ENCODE results near the gene THOC6.
"Not testable (repeated sequence)": the region's sequence is repeated elsewhere in the genome, so short reads cannot be mapped to it uniquely, and the experiment has no call there.

Gene THOC6

DNA sequence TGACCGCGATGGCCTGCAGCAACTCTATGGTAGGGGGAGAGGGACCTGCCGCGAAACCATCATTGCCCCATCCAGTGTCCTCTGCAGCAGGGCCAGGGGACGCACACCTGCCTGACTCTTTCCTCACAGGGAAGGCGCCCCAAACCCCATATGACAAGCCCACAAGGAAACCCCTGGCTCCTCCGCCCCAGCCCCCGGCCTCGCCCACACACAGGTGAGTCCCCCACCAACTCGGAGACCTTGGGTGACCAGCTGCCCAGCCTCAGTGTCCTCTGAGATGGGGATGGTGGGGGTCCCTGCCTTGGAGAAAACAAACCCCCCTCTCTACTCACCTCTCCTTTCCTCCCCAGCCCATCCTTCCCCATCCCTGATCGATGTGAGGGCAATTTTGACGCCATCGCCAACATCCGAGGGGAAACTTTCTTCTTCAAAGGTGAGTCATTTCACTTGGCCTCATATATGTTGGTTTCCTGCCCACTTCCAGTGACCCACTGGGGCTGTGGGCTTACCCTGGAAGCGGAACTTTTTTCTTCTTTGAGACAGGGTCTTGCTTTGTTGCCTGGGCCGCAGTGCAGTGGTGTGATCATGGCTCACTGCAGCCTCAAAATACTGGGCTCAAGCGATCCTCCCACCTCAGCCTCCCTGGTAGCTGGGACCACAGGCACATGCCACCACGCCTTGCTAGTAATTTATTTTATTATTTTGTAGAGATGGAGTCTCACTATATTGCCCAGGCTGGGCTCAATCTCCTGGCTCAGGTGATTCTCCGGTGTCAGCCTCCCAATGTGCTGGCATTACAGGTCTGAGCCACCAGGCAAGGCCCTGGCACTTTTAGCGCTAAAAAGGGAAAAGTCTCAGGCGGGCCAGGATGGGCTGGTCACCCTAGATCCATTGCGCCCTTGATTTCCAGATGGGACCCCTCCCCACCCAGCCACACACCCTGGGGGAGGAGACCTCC, 33.6 kb downstream of the THOC6 start:
- DNase-seq = no peak

DNA sequence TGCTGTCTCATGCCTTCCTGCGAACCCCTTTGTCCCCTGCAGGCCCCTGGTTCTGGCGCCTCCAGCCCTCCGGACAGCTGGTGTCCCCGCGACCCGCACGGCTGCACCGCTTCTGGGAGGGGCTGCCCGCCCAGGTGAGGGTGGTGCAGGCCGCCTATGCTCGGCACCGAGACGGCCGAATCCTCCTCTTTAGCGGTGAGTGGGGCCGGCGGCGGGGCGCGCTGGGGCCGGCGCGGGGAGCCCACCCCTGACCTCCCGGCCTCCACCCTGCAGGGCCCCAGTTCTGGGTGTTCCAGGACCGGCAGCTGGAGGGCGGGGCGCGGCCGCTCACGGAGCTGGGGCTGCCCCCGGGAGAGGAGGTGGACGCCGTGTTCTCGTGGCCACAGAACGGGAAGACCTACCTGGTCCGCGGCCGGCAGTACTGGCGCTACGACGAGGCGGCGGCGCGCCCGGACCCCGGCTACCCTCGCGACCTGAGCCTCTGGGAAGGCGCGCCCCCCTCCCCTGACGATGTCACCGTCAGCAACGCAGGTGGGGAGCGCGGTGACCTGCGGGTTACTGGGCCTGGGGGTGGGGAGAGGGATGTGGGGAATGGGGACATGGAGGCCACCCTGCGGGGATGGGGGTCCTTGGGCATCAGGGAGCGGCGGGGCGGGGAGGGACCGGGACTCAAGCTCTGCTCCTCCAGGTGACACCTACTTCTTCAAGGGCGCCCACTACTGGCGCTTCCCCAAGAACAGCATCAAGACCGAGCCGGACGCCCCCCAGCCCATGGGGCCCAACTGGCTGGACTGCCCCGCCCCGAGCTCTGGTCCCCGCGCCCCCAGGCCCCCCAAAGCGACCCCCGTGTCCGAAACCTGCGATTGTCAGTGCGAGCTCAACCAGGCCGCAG, 34.5 kb downstream of the THOC6 start:
- no peak for DNase-seq

DNA sequence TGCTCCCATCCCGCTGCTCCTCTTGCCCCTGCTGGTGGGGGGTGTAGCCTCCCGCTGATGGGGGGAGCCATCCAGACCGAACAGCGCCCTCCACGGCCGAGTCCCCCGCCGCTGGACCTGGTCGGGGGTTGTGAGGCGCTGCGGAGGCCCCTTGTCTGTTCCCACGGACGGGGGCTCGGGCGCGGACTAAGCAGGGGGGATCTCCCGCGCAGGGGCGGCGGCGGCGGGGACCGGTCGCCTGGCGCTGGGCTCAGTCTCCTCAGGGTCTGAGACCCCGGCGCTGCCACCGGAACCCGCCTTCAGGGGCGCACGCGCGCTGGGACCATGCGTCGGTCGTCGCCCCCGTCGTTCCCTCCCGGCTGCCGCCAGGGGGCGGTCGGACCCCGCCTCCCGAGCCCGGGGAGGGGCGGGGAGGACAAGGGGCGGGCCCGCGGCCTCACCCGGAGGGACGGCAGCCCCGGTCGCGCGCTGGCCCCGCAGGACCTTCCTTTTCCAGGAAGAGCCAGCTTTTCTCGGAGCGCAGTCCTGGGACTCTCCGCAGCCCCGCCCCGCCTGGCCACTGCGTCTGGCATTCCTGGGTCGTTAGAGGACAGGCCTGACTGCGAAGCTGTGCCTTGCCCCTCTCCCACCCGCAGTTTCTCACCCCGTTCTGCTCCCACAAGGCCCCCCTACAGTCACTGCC, 35.3 kb downstream of the THOC6 start:
- DNase-seq = peak; percentile 24

DNA sequence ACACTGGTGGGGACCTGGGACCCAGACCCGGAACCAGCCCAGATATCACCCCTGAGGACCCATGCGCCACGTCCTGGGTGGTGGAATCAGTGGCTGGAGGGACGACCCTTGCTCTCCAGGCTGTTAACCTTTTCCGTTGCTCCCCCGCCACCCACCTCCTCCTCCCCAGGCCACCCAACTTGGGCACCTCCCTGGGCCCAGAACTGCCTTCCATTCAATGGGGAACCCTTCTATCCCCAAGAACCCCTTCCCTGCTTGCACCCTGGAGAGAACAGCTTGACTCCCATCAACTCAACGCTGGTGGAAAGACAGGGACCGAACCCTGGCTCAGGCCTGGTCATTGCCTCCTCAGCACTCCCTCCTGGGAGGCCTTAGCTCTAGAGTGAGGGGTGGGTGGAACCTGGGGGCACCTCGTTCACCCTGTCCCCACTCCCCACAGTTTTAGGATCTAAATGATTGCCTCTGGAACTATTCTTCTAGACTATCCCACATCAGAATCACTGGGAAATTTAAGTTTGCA, 35.9 kb downstream of the THOC6 start:
- DNase-seq = no peak

DNA sequence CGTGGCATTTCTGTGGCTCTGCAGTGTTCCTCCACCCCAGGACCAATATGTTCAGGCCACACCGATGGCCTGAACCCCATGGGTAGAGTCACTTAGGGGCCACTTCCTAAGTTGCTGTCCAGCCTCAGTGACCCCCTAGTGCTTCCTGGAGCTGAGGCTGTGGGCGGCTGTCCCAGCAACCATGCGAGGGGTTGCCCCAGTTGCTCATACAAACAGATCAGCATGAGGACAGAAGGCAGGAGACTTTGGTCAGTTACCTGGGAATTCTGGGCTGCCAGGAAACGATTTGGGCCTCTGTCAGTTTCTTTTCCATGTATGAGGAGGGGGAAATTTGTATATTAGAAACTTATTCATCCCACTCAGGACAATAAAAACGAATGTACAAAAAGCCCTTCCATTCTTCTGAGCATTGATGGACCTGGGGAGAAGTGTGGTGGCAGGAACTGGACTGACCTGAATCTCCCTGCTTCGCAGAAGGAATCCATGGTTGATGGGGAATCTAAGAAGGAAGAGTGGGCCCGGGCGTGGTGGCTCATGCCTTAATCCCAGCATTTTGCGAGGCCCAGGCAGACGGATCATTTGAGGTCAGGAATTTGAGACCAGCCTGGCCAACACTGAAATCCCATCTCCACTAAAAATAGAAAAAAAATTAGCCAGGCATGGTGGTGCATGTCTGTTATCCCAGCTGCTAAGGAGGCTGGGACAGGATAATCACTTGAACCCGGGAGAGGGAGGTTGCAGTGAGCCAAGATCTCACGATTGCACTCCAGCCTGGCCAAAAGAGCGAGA, 36.7 kb downstream of the THOC6 start:
- no peak for DNase-seq

DNA sequence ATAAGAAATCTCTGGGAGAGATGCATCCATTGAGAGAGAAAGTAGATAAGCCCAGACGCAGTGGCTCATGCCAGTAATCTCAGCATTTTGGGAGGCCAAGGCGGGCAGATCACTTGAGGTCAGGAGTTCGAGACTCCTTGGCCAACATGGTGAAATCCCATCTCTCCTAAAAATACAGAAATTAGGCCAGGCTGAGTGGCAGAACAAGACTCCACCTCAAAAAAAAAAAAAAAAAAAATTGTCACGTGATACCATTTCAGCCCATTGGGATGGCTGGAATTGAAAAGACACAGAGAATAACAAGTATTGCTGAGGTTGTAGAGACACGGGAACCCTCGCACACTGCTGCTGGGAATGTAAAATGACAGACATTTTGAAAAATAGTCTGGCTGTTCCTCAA, 38.7 kb downstream of the THOC6 start:
- no peak for DNase-seq

DNA sequence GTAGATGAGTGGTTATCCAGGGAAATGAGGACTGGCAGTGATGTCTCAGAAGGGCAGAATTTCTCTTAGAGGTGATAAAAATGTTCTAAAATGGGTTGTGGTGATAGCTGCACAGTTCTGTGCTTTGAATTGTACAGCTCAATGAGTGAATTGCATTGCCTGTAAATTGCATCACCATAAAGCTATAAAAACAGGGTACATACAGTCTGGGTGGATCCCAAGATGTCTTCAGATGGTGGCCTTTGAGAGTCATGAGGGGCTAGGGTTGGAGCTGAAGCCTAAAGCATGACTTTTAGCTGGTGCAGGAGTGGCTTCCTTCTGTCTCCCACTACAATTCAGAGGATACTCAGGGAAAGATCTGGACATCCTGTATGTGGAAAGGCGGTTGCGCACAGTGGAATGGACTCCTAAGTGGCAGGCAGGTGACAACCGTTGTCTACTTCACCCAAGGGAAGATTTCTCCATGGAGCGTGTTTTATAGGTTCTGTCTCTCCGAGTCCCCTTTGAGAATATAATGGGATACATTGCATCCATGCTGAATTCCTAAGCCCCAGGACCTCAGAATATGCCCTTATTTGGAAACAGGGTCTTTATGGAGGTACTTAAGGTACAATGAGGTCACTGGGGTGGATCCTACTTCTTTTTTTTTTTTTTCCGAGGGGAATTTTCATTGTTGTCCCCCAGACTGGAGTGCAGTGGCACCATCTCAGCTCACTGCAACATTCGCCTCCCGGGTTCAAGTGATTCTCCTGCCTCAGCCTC, 40.0 kb downstream of the THOC6 start:
- DNase-seq = no peak

DNA sequence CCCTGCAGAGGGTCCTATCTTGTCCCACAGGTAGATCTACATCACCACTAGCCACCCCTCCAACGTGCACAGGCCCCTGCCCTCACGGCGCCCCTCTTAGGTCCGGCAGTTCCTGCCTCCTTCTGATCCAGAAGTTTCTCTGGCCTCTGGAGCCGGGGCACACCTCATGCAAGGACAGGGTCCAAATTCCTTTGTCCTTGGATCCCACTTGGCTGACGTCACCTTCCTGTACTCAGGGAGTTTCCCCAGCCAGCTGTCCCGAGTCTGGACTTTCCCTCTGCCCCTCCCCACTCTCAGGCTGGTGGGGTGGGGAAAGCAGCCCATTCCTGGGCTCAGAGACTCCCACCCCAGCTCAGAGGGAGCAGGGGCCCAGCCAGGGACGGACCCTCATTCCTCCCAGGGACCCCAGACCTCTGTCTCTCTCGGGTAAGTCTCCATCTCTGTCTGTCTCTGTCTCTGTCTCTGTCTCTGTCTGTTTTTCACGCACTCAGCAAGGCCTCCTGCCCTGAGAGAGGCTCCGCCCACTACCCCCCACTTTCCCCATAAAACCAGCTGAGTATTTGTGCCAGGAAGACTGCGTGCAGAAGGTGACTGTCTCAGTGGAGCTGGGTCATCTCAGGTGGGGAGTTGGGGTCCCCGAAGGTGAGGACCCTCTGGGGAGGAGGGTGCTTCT, 41.4 kb downstream of the THOC6 start, which contains the start of gene IL32:
IL32 (plus strand) TSS at position 572 of the 673 bp plus-strand sequence. CDS start 172 bp downstream, outside the sequence.
- DNase-seq = no peak

DNA sequence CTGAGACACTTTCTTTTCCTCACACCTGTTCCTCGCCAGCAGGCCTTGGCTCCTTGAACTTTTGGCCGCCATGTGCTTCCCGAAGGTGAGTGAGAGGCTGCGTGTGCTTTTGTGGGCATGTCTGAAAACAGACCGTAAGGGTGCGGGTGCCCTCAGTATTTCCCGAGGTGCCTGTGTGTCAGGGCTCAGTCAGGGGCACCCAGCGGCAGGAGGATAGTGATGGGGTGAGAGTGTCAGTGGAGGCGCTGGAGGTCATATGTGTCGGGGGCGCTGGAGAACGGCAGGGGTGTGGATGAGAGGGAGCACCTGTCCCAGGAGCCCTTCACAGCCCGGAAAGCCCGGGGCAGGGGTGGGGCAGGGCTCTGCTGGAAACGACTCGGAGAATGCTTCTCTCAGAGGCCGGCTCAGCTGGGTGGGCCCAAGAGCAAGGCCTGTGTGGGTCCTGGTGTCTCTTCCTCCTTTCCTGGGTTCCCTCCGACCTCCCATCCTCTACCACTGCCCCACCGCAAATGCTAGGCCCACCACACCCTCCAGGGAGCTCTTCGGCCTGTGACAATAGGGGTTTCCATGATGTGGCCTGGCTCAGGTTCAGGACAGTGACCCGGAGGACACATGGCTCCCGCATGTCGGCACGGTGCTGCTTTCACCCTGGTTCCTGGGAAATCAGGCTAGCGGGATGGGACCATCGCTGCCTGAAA, 42.1 kb downstream of the THOC6 start:
- no peak for DNase-seq

DNA sequence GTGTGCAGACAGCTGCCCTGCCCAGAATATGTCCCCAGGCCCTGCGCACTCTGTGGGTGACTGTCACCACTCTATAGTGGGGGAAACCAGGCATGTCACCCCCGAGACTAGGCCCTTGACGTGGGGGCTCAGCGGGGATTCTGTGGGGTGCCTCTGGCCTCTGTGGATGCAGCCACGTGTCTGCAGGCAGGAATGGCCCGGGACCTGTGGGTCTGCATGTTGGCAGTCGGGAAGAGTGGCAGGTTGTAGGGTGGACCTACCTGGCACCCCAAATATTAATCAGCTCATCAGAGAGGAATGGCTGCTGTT, 42.6 kb downstream of the THOC6 start:
- no peak for DNase-seq

DNA sequence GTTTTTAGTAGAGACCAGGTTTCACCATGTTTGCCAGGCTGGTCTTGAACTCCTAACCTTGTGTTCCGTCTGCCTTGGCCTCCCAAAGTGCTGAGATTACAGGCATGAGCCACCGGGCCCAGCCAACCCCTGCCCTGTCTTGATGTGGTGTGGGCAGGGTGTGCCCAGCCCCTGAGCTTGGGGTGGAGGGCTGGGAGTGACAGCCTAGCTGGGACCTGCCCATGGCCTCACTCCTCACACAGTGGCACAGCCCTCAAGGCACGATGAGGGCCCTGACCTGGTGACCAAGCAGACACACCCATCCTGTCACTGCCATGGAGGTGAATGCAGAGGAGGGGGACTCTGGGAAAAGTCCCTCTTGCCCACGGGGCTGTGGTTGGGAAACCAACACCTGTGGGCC, 44.7 kb downstream of the THOC6 start:
- no peak for DNase-seq

DNA sequence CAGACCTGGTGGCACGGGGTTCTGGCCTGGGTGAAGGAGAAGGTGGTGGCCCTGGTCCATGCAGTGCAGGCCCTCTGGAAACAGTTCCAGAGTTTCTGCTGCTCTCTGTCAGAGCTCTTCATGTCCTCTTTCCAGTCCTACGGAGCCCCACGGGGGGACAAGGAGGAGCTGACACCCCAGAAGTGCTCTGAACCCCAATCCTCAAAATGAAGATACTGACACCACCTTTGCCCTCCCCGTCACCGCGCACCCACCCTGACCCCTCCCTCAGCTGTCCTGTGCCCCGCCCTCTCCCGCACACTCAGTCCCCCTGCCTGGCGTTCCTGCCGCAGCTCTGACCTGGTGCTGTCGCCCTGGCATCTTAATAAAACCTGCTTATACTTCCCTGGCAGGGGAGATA, 45.3 kb downstream of the THOC6 start:
- not testable (repeated sequence) for DNase-seq

DNA sequence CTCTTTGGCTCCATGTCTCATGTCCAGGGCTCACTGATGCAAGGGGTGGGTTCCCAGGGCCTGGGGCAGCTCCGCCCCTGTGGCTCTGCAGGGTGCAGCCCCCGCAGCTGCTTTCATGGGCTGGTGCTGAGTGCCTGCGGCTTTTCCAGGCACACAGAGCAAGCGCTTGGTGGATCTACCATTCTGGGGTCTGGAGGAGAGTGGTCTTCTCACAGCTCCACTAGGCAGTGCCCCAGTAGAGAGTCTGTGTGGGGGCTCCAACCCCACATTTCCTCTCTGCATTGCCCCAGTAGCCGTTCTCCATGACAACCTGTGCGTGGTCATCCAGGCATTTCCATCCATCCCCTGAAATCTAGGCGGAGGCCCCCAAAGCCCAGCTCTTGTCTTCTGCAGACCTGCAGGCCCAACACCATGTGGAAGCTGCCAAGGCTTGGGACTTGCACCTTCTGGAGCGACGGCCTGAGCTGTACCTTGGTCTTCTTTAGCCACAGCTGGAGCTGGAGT, 46.8 kb downstream of the THOC6 start:
- DNase-seq = no peak

DNA sequence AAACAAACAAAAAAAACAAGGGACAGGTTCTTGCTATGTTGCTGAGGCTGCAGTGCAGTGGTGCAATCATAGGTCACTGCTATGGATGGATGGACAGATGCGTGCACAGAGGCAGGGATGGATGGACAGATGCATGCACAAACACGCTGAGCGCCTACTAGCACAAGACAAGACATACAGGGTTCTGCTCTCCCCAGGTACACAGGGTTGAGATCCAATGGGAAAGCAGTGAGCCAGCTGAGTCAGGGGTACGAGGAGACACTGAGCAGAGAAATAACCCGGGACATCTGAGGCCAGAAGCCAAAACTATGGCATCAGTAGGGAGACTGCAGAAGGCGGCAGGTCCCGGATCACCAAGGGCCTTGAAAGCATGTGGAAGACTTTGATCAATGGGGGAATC, 47.8 kb downstream of the THOC6 start:
- no peak for DNase-seq

DNA sequence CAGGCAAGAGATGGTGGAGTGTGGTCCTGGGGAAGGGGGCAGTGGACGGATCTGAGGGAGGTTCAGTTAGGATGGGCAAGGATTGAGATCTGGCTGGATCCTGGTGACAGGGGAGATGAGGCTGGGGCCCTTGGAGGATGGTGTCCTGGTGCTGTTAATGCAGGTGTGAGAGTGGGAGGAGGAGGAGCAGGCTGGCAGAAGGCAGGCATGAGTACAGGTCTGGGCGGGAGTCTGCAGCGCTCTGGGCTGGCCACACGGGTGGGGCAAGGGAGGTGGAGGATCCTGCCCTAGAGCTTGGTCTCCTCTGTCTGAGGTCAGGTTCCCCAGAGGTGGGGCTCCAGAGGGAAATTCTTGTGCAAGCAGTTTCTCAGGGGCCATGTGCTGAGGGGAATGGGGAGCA, 48.3 kb downstream of the THOC6 start:
- DNase-seq = not testable (repeated sequence)

DNA sequence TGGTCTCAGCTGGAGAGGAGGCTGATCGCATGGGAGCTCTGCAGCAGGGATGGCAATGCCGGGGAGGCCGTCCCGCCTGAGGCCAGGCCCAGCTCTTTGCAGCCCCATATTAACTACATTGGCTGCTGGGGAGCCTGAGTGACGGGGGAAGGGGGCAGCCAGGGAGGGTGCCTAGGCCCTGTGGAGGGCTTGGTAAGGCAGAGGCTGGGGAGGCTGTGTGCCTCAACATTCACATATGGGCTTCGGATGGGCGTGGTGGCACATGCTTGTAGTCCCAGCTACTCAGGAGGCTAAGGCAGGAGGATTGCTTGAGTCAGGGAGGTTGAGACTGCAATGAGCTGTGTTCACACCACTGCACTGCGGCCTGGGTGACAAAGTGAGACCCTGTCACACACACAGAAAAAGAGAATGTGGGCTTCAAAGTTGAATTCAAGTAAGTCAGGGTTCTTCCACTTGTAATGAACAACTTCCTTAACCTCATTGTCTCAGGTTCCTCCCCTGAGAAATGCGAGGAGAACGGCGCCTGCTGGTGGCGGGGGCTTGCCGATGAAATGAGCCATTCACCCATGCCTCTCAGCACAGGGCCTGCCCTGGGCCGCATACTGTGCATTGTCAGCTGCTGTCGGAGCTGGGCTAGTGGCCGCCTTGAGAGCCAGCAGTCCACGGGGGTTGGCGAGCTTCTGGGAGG, 48.9 kb downstream of the THOC6 start:
- not testable (repeated sequence) for DNase-seq

DNA sequence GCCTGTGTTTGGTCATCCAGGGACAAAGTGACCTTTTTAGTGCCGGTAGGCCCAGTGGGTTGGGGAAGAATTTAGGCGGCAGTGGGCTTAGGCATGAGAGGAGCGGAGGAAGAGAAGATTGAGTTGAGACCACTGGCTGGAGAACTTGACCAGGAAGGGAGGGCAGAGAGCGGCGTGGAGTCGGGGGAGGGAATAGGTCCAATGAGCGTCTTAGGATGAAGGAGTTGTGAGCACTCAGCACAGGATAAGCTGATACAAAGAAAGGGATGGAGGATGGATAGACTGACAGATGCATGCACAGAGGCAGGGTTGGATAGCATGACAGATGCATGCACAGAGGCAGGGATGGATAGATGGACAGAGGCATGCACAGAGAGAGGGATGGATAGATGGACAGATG, 49.6 kb downstream of the THOC6 start:
- no peak for DNase-seq

DNA sequence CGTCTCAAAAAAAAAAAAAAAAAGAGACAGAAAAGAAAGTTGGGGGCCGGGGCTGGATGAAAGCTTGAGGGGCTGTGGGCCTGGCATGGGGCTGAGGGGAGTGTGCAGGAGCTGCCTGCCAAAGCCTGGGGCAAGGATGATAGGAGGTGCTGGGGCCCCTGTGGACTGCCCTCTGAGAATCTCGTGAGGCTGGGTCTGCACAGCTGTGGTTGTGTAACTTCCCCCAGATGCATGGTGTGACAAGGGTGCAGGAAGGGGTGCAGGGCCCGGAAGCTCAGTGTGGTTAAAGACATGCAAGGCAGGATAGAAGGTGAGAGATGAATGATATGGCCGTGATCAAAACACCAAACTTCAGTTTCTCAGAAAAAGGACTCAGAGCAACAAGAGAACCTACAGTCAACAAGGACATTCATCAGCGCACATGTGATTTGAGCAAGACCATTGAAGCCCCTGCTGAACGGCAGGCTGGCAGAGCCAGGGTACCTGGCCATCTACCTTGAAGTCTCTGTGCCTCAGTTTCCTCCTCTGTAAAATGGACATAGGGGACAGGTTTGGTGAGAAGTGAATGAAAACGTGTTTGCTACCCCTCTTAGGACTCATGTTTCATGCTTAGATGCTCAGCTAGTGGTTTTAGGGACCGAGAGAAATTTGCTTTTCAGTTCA, 51.2 kb downstream of the THOC6 start:
- no peak for DNase-seq

DNA sequence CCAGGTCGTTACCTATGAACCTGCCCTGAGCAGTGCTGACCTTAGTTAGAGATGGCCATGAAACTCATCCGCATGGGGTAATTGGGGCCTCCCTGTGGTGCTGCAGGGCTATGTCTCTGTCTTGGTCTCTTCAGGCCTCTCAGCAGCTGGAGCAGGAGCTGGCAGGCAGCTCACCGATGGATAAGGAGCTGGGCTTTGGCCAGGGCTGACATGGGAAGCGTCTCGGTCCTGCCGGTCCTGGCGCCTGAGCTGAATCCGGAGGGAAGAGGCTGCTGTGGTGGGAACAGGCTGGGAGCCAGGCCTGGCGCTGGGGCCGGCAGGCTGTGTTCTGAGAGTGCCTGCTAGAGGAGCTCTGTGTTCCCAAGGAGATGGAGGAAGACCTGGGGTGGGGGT, 51.7 kb downstream of the THOC6 start:
- DNase-seq = no peak

All from DMS79 (cell line).